GM18507 (cell line): ENCODE data around the gene MAP2.
A peak's percentile ranks its signal among the peaks of the same experiment; 100 is the strongest.

Experiments
- DNase-seq: peaks from one replicate; pipeline ENCODE4 v3.0.0; 2011; ENCODE audit warnings: low read depth; ENCODE audit not compliant: insufficient read length; ENCODE audit errors: extremely low spot score
- FAIRE-seq: peaks from 2 replicates; lab custom pipeline; 2011; peaks lifted over from hg19 to GRCh38; lab: Jason Lieb, UNC

MAP2 gene

GRCh38 chr2:209519906-209520305, 96.1 kb downstream of the MAP2 start:
- FAIRE-seq (no peak), DNase-seq (no peak)

DNA sequence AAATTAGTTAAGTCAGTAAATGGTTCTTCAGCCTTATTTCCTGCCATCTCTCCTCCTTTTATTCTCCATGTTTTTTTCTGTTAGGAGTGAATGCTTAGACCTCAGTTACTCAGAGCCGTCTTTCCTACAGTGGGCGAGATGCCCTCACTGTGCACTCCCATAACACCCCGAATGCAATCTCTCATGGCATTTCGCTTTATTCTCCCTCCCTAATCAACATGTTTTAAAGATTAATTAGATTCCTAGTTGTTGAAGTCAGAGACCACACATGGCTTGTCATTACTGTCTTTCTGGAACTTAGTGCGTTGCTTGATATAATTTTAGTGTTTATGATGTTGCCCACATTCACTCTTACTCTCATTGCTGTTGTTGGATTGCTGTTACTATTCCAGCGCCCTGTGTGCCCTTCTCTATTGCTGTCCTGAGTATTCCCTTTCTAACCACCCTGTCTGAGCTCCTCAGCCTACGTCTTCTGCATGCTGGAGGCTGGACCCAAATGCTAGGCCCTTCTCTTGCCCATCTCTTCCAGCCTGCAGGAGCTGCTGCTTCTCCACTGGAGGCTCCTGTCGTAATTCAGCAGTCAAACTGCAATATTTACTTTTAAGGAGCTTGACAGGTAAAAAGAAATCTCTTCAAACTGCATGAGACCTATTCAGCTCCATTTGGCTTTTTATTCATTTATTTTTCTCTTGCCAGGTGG, 99.3 kb downstream of the MAP2 start:
- FAIRE-seq (no peak), DNase-seq (no peak)

DNA sequence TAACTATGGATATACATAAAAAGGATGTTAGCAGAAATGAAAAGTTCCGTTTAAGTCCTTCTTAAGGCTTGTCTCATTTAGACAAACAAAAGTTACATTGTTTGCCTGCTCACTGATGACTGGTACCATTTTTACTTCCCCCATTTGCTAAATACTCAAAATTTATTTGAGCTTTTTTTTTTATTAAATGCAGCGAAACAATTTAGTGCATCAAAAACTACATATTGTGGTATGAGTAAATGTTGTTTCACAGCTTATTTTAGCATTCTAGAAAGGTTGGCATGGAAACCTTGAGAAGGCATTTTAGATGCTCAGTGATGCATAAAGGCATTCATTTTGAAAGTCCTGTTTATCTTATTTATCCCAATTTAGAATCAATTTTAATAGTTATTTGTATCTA, 100.0 kb downstream of the MAP2 start:
- DNase-seq (no peak), FAIRE-seq (peak; percentile 39)

- FAIRE-seq (no peak), DNase-seq (no peak)
These were observed 101.5 kb downstream of the MAP2 start for GRCh38 chr2:209525331-209525730.

- FAIRE-seq, result no peak
- DNase-seq, result no peak
These were observed 102.0 kb downstream of the MAP2 start for GRCh38 chr2:209525834-209526281.

- no peak for DNase-seq
These were observed 102.7 kb downstream of the MAP2 start for GRCh38 chr2:209526561-209526960.

DNA sequence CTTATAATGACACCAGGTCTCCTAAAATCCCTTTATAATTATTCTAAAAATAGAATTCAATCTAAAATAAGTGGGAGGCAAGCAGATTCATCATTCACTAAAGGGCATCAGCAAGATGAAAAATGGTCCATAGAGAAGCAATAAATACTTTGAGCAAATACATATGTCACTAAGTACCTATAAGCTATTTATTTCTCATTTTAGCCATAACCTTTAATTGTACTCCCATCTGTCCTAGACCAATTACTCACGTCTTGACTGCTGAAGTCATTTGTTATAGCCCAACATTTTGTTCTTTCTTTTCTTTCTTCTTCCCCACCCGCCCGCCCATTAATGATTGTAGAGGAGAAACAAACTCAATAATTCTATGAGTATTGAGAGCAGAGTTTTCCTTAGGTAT, 105.7 kb downstream of the MAP2 start:
- FAIRE-seq (no peak), DNase-seq (no peak)

More at GRCh38 chr2:209526561-209526960, 102.7 kb downstream of the MAP2 start:
- peak; percentile 75 for FAIRE-seq

DNA sequence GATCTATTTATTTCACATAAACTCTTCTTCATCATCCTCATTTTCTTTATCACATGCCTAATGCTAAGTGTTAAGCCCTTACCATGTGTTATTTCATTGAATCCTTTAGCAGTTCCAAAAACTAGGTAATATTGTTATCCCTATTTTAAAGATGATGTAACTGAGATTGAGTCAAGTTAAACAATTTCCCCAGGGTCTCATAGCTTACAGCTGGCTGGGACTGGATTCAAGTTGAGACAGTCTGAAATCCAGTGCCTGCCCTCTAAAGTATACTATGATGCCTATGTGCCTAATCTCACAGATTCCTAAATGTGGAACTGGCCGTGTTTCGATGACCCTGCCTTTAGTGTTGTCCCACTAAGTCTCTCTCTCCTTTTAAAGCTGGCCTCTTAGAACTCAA, 108.5 kb downstream of the MAP2 start:
- DNase-seq (no peak), FAIRE-seq (no peak)

- no peak for FAIRE-seq
- DNase-seq, result no peak
These were observed 109.5 kb downstream of the MAP2 start for GRCh38 chr2:209533391-209533790.

DNA sequence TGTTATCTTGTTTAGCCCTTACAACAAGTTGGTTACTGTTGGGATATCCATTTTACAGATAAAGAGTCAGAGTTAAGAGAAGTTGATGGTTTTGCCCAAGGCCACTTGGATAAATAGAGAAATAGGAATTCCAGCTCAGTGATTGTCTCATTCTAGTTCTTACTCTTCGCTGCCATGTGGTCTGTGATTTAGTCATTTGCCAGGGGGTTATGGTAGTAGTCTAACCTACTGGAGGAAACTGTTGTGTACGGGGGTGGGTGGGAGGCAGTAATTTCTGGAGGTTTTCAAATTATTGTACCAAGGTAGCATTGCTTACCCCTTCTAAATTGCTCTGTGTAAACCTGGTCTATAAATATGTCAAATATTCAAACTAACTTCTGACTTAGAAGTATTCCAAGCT, 110.4 kb downstream of the MAP2 start:
- FAIRE-seq, result no peak
- no peak for DNase-seq

DNA sequence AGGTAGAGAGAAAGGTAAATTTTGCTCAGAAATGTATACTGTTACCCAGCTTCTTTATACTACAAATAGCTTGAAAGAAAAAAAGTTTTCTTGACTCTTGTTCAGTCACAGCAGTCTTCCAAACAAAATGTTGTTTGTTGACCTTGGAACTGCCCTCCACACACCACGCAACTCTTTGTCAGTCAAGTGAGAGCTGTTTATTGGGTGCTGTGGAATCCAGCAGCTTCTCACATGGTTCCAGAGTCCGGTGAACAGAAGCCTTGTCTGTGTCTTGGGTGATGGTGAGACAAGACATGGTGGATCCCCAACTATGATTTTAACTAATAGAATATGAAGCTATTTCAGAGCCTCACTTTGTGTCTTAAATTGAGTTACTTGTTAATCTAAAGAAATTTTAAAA, 112.5 kb downstream of the MAP2 start:
- no peak for FAIRE-seq
- DNase-seq, result no peak

GRCh38 chr2:209547726-209548125, 123.9 kb downstream of the MAP2 start:
- FAIRE-seq (no peak), DNase-seq (no peak)

GRCh38 chr2:209549589-209549988, 125.7 kb downstream of the MAP2 start:
- DNase-seq (no peak), FAIRE-seq (no peak)

DNA sequence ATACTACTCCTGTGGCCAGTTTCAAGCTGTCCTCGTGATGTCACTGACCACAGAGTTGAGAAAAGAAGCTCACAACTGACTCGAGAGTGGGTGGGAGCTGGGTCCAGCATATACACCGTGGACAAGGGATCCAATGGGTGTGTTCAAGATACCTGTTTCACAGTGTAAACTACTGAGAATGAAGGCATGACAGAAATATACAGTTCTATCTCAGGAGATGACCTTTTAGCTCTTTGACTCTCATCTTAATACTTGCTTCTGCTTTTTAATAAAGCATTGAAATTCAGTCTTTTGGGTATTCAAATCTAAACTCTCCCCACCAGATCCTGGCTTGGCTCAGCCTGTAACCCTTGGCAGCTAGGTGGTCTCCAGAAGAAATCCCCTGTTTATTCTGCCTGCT, 130.1 kb downstream of the MAP2 start:
- no peak for FAIRE-seq
- no peak for DNase-seq

- DNase-seq, result peak; percentile 3
- FAIRE-seq, result peak; percentile 24
These were observed 132.6 kb downstream of the MAP2 start for GRCh38 chr2:209556354-209556961.

DNA sequence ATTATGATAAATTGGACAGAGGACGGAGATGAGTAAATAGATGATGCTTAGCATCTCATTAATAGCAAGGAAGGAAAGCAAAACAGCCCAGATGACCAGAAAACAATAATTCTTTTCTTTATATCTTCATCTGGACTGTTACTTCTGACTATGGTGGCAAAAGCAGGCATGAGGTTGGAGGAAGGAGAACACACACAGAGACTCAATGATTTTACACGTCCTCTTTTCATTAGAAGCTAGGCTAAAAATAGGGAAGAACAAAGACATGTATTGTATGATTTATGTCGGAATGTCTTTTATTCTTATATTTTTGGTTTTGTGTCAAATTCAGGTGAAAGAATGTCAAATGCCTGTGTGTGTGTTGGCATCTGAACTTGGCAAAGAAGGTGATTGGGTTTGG, 137.1 kb downstream of the MAP2 start:
- DNase-seq (no peak), FAIRE-seq (no peak)

DNA sequence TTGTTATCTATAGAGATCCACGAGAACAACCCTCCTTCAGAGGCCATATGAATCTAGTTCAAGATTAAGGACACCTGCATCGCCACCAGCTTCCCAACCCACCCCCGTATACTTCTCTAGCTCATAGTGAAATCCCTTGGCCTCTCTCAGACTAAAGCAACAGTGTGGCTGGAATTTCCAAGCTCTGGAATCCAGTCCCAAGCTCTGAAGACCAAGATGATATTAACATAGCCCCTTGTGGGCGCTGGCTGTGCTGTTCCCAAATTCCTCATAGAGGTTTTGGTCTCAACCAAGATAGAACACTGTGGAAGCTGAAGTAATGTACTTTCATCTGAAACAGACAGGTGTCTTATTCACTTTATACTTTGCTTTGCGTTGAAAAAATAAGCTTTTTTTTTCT, 139.6 kb downstream of the MAP2 start:
- DNase-seq, result no peak
- FAIRE-seq, result no peak

DNA sequence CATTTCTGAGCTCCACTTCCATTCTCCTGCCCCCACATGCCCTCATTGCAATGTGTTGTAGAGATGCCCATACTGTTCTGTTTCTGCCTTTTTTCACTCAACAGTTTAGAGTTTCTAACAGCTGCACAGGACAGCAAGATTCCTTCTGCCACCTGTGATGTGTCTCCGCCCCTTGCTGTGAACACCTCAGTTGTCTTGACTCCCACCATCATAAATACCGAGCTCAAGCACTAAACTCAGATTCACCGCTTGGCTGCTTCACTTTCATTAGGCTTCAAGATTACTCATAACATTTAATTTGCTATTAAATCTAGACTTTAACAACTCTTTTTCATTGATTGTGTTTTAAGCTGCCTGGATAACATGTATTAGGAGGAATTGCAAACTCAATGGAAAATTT, 141.0 kb downstream of the MAP2 start:
- FAIRE-seq, result no peak
- no peak for DNase-seq

DNA sequence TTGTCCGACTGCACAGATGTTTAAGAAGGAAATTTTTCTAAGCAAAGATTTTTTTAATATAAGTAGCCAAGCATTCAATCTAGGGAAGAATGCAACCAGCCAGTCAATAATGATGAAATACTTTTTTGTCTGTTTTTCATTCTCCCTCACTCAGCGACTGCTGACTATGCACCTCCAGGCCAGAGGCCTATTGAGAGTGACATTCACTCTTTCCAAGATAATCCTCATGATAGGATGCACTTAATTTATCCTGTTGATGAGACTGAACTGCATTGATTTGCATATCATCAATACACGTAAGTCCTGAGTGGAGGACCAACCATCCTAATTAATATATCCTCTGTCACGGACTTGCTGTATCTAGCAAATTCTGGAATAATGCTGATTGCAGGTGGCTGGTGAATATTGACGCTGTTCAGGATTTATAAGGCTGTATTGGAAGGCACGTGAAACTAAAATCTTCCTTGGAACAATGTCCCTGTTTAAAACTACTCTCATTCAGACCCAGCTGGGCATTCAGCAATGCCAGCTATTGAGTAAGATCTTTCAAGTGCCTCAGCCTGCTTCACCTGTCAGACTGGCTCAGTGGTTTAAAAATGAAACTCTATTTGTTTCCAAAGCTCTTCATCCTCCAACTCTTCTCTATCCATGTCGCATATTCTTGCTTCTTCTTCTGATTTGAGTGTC, 142.2 kb downstream of the MAP2 start:
- FAIRE-seq (no peak), DNase-seq (no peak)

- no peak for FAIRE-seq
These were observed 146.3 kb downstream of the MAP2 start for GRCh38 chr2:209570194-209570593.

DNA sequence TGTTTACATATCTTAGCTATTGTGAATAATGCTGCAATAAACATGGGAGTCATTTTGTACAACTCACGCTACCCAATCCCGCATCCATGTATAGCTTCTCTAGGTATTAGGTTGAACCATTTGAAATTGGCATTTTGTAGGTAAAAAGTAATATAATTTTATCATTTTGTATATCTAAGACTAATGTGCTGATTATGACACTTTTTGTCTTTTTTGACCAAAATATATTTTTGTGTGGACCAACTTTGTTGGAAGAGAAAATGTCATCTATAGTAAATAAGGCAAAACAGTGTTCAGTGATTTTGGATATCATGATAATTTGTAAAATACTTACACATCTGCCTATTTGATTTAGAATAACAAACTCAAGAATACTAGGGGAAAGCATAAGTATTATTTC, 150.7 kb downstream of the MAP2 start:
- FAIRE-seq (no peak), DNase-seq (no peak)

More at GRCh38 chr2:209570194-209570593, 146.3 kb downstream of the MAP2 start:
- no peak for DNase-seq
